ENCODE measurements around the gene MOXD1.

DNA sequence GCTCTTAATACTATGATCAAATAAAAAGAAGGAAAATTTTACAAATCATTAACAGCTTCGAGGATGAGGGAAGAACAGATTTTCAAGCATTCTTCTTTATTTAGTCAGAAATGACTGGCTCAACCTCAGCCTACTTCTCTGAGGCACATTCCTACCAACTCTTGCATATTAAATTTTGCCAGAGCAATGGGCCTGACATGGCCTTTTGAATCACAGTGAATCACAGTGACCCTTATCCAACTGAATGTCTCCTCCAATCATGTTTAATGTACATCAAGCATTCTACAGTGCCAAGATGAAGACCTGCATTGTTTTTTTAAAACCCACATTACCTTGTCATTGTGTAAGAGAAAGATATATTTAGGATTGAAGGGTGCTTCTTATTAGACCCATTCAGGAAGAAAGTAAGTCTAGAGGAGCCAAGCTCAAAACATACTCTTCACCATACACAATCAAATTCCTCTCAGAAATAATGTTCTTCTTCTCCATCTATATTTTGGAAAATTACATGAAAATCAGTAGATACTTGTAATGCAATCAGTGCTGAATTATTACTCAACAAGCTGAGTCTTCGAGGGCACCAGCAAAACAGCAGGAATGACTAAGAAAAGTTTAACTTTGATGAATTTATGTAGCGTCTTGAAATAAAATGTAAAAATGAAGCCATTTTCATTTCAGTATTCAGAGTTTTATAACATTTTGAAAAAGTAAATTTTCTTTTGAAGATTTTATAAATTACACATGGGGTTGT, 44.1 kb upstream of the MOXD1 start:
- TF ChIP-seq CTCF (IDR thresholded peaks at IDR 0.05): no peak
- TF ChIP-seq ZFX (IDR thresholded peaks at IDR 0.05; ENCODE audit: borderline replicate concordance): no peak
